ENCODE data around the gene HSCB.
"Not testable (repeated sequence)": the region's sequence is repeated elsewhere in the genome, so short reads cannot be mapped to it uniquely, and the experiment has no call there.

Gene HSCB, protein sequence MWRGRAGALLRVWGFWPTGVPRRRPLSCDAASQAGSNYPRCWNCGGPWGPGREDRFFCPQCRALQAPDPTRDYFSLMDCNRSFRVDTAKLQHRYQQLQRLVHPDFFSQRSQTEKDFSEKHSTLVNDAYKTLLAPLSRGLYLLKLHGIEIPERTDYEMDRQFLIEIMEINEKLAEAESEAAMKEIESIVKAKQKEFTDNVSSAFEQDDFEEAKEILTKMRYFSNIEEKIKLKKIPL

DNA sequence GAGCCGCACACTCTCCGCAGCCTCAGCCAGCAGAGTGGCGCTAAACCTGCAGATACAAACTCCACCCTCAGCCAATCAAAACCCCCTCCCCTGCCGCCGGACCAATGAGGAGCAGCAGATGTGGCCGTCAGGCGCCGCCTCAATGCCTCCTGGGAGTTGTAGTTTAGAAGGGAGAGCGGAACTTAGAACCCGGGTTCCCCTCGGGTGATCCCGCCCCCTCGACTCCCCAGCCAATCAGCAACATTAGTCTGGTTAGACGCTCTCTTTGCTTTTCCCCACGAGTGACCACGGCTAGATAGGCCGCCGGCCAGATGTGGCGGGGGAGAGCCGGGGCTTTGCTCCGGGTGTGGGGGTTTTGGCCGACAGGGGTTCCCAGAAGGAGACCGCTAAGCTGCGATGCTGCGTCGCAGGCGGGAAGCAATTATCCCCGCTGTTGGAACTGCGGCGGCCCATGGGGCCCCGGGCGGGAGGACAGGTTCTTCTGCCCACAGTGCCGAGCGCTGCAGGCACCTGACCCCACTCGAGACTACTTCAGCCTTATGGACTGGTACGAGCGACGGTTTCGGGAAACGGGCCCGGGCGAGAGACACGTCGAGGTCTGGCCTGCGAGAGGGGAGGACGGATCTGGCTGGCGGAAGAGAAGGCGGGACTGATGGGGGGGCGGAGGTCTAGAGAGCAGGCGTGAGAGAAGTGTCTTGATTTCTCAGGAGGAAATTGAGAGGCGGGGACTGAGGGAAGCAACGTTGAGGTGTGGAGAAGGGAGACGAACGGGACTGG is at the start of gene HSCB, which contains the start of gene CHEK2:
HSCB (plus strand) TSS at position 255 of the 777 bp plus-strand sequence; CDS start at position 312, 57 bp downstream.
CHEK2 (minus strand) TSS at position 36 of the 777 bp plus-strand sequence. CDS start 7,099 bp downstream, outside the sequence.
- peak; percentile 99 for DNase-seq

DNA sequence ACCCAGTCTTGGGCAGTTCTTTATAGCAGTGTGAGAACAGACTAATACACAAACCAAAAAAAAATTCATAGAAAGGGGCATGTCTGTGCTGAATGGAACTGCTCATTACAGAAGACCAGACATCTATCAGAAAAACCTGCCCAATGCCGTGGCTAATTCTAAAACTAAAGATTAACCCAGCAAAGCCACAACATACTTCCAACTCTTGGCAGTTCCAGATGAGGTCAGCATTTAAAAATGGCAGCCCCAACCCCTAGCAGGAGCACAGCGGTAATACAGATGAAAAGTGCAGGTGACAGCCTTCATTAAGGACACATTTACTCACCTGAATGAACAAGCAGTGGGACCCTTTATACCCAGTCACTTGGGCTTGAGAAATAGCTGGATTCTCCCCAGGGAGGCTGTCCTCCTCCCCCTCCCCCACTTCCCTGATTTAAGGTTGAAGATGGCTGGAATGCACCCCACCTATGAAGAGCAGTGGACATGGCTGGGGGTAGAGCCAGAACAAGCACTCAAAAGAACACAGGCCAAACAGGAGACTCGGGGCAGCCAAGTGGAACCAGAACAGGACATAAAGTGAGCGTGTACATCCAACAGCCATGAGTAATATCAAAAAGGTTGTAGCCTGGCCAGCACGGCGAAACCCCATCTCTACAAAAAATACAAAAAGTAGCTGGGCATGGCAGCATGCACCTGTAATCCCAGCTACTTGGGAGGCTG is 48.6 kb upstream of the HSCB start:
- DNase-seq = not testable (repeated sequence)

DNA sequence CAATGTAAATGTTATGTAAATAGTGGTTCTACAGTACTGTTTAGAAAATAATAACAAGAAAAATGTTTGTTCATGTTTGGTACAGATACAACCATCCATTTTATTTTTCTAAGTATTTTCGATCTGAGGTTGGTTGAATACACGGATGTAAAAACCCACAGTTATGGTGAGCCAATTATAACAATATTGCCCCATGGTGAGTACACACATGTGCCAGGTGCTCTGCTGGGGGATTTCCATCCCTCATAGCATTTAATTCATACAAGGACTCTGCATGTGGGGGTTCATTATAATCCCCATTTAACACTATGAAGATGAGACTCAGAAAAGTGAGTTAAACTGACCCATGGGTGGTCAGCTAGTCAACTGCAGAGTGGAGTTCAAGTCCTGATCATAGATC is 38.9 kb upstream of the HSCB start:
- no peak for DNase-seq

GRCh38 chr22:28703436-28703835 is 38.4 kb upstream of the HSCB start:
- no peak for DNase-seq

GRCh38 chr22:28706845-28707244 is 35.0 kb upstream of the HSCB start:
- DNase-seq = no peak

GRCh38 chr22:28710107-28710506 is 31.7 kb upstream of the HSCB start:
- no peak for DNase-seq

GRCh38 chr22:28710576-28711191 is 31.2 kb upstream of the HSCB start:
- no peak for DNase-seq

GRCh38 chr22:28711341-28711740 is 30.5 kb upstream of the HSCB start:
- no peak for DNase-seq

- DNase-seq = no peak
Measured at GRCh38 chr22:28711820-28712777, 29.7 kb upstream of the HSCB start.

GRCh38 chr22:28714043-28714628 is 27.7 kb upstream of the HSCB start:
- no peak for DNase-seq

- DNase-seq = no peak
Measured at GRCh38 chr22:28715611-28716010, 26.2 kb upstream of the HSCB start.

DNA sequence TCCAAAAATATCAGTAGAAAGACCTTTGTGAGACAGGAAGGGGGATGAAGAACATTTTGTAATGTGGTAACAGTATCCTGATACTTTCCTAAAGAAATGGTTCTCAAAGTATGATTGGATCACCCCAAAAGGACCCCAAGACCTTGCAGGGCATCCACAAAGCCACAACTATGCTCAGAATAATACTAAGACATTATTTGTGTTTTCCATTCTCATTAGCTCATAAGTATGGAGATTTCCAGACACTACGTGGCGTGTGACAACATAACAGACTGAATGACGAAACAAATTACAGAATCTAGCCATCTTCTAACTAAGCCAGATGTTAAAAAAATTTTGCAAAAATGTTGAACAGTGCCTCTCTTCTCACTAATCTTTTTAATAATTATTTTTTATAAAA is 25.2 kb upstream of the HSCB start:
- DNase-seq = no peak

- DNase-seq = no peak
Measured at GRCh38 chr22:28718044-28718443, 23.8 kb upstream of the HSCB start.

DNA sequence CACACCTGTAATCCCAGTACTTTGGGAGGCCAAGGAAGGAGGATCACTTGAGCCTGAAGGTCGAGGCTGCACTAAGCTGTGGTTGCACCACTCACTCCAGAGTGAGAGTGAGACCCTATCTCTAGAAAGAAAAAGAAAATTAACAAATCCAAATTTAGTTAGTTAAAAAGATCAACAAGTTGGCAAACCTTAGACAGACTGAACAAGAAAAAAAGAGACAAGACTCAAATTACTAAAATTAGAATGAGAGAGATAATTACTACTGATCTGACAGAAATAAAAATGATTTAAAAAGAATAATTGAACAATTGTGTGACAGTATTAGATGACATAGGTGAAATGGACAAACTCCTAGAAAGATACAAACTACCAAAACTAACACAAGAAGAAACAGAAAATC is 13.8 kb upstream of the HSCB start:
- no peak for DNase-seq

DNA sequence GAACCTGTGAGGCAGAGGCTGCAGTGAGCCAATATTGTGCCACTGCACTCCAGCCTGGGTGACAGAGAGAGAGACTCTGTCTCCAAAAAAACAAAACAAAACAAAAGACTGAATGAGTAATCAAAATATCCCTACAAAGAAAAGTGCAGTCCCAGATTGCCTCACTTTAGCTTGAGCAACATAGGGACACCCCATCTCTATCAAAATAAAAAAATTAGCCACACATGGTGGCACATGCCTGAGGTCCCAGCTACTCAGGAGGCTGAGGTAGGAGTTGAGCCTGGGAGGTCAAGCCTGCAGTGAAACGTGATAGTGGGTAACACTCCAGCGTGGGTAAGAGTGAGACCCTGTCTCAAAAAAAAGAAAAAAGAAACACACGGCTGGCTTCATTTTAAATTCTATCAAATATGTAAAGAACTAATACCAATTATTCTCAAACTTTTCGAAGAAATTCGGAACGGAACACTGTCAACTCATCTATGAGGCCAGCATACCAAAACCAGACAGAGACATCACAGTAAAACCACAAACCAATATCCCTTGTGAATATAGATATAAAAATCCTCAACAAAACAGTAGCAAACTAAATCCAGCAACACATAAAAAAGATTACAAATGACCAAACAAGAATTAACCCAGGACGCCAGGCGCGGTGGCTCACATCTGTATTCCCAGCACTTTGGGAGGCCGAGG is 13.1 kb upstream of the HSCB start:
- DNase-seq = no peak

- DNase-seq = no peak
Measured at GRCh38 chr22:28730179-28730578, 11.7 kb upstream of the HSCB start.

DNA sequence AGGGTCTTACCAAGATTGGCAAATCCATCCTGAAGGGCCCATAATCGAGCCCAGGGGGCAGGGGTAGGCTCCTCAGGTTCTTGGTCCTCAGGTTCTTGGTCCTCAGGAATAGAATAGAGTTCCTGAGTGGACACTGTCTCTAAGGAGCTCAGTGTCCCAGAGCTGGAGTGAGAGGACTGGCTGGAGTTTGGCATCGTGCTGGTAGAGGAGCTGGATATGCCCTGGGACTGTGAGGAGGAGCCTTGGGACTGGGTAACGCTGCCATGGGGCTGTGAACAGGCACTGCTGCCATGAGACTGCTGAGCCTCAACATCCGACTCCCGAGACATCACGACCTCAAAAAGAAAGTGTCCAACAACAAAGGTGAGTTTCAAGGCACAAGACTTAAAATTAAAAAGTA is 7.4 kb upstream of the HSCB start:
- no peak for DNase-seq

GRCh38 chr22:28736301-28737155 is 5.3 kb upstream of the HSCB start:
- DNase-seq = no peak

GRCh38 chr22:28737701-28738100 is 4.1 kb upstream of the HSCB start:
- no peak for DNase-seq

GRCh38 chr22:28738876-28739275 is 3.0 kb upstream of the HSCB start:
- not testable (repeated sequence) for DNase-seq
